Liver (tissue), 9 donors: Measurements from ENCODE around the gene OR8B2. TPM values are rescaled to one million over a fixed set of nuclear protein-coding genes. Genes with fewer than 3 reads are reported as not detected.

Source experiments
- DNase-seq: peaks from one replicate; pipeline ENCODE4 v3.0.0-alpha.2; 2017; ENCODE audit warnings: low spot score
- H3K27ac ChIP-seq, 2 donors: one replicate each; pipeline ENCODE4 v1.7.0; 2013; ENCODE audit warnings: inconsistent platforms in 2 of 2, low read length in 2 of 2, control low read depth in 1 of 2, low read depth in 1 of 2, mild to moderate bottlenecking in 1 of 2
- H3K27me3 ChIP-seq, 4 donors: one replicate each; pipeline versions ENCODE4 v1.6.1 to v1.7.0; 2013; ENCODE audit warnings: low read length in 3 of 4, inconsistent platforms in 1 of 4, mild to moderate bottlenecking in 1 of 4, moderate library complexity in 1 of 4; ENCODE audit not compliant: control insufficient read depth in 4 of 4, insufficient read depth in 4 of 4
- H3K36me3 ChIP-seq, 4 donors: one replicate each; pipeline versions ENCODE4 v1.6.1 to v1.7.0; 2013; ENCODE audit warnings: low read length in 3 of 4, mild to moderate bottlenecking in 3 of 4, low read depth in 1 of 4, moderate library complexity in 1 of 4; ENCODE audit not compliant: control insufficient read depth in 4 of 4, insufficient read depth in 3 of 4
- H3K4me1 ChIP-seq, 4 donors: one replicate each; pipeline versions ENCODE4 v1.6.1 to v1.7.0; 2013; ENCODE audit warnings: low read length in 3 of 4, mild to moderate bottlenecking in 3 of 4, moderate library complexity in 1 of 4; ENCODE audit not compliant: control insufficient read depth in 4 of 4, insufficient read depth in 4 of 4
- H3K4me3 ChIP-seq, 3 donors: one replicate each; pipeline versions ENCODE4 v1.6.1 to v1.7.0; 2013; ENCODE audit warnings: low read length in 3 of 3, control low read depth in 1 of 3, low read depth in 1 of 3, mild to moderate bottlenecking in 1 of 3
- H3K9ac ChIP-seq, 2 donors: one replicate each; pipeline ENCODE4 v1.7.0; 2013; ENCODE audit warnings: low read length in 2 of 2, mild to moderate bottlenecking in 2 of 2, moderate library complexity in 2 of 2, control low read depth in 1 of 2, low read depth in 1 of 2
- H3K9me3 ChIP-seq, 4 donors: one replicate each; pipeline versions ENCODE4 v1.6.1 to v1.7.0; 2013; ENCODE audit warnings: low read length in 3 of 4; ENCODE audit not compliant: control insufficient read depth in 4 of 4
- EGR1 ChIP-seq, 2 donors: IDR thresholded peaks; 2 replicates each; pipeline ENCODE4 v1.6.1; 2016 to 2018; ENCODE audit warnings: antibody characterized with exemption in 2 of 2, low read depth in 2 of 2
- FOXA1 ChIP-seq: IDR thresholded peaks from 2 replicates; pipeline ENCODE4 v1.6.1; 2016; ENCODE audit warnings: antibody characterized with exemption
- FOXA2 ChIP-seq: IDR thresholded peaks from 2 replicates; pipeline ENCODE4 v1.6.1; 2016; ENCODE audit warnings: antibody characterized with exemption
- GABPA ChIP-seq, 2 donors: IDR thresholded peaks in 1 of 2; conservative IDR thresholded peaks in 1 of 2; 2 replicates each; pipeline ENCODE4 v1.6.1; 2016; ENCODE audit warnings: antibody characterized with exemption in 2 of 2, mild to moderate bottlenecking in 1 of 2, moderate library complexity in 1 of 2
- HNF4A ChIP-seq, 2 donors: conservative IDR thresholded peaks; 2 replicates each; pipeline ENCODE4 v1.6.1; 2016; ENCODE audit warnings: antibody characterized with exemption in 2 of 2, mild to moderate bottlenecking in 2 of 2
- HNF4G ChIP-seq: IDR thresholded peaks from 2 replicates; pipeline ENCODE4 v1.6.1; 2016; ENCODE audit warnings: antibody characterized with exemption
- JUND ChIP-seq, 2 donors: IDR thresholded peaks; 2 replicates each; pipeline ENCODE4 v1.6.1; 2016; ENCODE audit warnings: antibody characterized with exemption in 2 of 2
- NR2F2 ChIP-seq: IDR thresholded peaks from 2 replicates; pipeline ENCODE4 v1.6.1; 2016; ENCODE audit warnings: antibody characterized with exemption
- RAD21 ChIP-seq, 2 donors: IDR thresholded peaks; 2 replicates each; pipeline ENCODE4 v1.6.1; 2016; ENCODE audit warnings: antibody characterized with exemption in 2 of 2, mild to moderate bottlenecking in 2 of 2
- SP1 ChIP-seq: IDR thresholded peaks from 2 replicates; pipeline ENCODE4 v1.6.1; 2018; ENCODE audit warnings: antibody characterized with exemption, mild to moderate bottlenecking
- TAF1 ChIP-seq: conservative IDR thresholded peaks from 2 replicates; pipeline ENCODE4 v1.6.1; 2016; ENCODE audit warnings: antibody characterized with exemption, mild to moderate bottlenecking
- YY1 ChIP-seq: IDR thresholded peaks from 2 replicates; pipeline ENCODE4 v1.6.1; 2016; ENCODE audit warnings: antibody characterized with exemption, mild to moderate bottlenecking
- WGBS: extraction: QIAGEN DNeasy Blood & Tissue Kit; methylation state at CpG from one replicate; pipeline ENCODE4 v1.1.7; 2013; 5-methylcytosine and 5-hydroxymethylcytosine counted together
- polyA plus RNA-seq, 2 donors: library from polyadenylated mRNA; stranded (reverse) in 1 of 2; unstranded in 1 of 2; fragments of 200-250 nt in 1 of 2; fragments of >200 nt in 1 of 2; fragmentation: Nextera tagmentation in 1 of 2; extraction: Ambion mirVana in 1 of 2; gene quantifications; one replicate each; pipeline versions ENCODE4 v1.2.1 to v1.2.3, GENCODE V29; 2013 to 2015
- total RNA-seq, 2 donors: library from RNA; depleted of rRNA; stranded (reverse); fragments of >200 nt; gene quantifications; one replicate each; pipeline ENCODE4 v1.2.3, GENCODE V29; 2014
- TF ChIP-seq, protein P1 (sequence below): IDR thresholded peaks from 2 replicates; pipeline ENCODE4 v1.6.1; 2016; ENCODE audit warnings: antibody characterized with exemption
- TF ChIP-seq, protein P2 (sequence below): IDR thresholded peaks from 2 replicates; pipeline ENCODE4 v1.6.1; 2016; ENCODE audit warnings: antibody characterized with exemption
- TF ChIP-seq, protein P3 (sequence below): IDR thresholded peaks from 2 replicates; pipeline ENCODE4 v1.6.1; 2016; ENCODE audit warnings: antibody characterized with exemption
- TF ChIP-seq, protein P4 (sequence below): IDR thresholded peaks from 2 replicates; pipeline ENCODE4 v1.6.1; 2016; ENCODE audit warnings: antibody characterized with exemption, mild to moderate bottlenecking
- donor health status: healthy.
- donor health status: healthy.
- donor health status: healthy.
- donor health status: healthy.
- donor health status: healthy.

Gene OR8B2
- total and polyA plus RNA-seq, 4 donors, result not detected

DNA sequence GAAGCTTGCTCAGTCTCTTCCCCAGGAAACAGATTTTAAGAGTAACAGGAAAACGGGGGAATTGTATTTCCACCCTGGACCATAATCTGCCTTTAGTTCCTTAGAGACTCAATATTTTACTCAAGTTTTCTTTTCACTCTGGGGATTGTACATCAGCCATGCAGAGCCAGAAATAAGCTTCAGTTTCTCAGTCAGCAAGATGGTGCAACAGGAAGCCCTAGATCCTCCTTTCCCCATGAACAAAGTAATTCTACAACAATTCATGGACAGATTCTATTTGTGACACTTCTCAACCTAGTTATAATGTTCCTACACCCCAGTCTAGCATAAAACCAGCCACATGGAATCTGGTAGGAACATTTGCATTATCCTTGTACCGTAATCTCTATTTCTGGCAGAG lies 24.7 kb downstream of the OR8B2 start (continued):
- no peak for TF ChIP-seq FOXA2
- TF ChIP-seq, protein P1, sequence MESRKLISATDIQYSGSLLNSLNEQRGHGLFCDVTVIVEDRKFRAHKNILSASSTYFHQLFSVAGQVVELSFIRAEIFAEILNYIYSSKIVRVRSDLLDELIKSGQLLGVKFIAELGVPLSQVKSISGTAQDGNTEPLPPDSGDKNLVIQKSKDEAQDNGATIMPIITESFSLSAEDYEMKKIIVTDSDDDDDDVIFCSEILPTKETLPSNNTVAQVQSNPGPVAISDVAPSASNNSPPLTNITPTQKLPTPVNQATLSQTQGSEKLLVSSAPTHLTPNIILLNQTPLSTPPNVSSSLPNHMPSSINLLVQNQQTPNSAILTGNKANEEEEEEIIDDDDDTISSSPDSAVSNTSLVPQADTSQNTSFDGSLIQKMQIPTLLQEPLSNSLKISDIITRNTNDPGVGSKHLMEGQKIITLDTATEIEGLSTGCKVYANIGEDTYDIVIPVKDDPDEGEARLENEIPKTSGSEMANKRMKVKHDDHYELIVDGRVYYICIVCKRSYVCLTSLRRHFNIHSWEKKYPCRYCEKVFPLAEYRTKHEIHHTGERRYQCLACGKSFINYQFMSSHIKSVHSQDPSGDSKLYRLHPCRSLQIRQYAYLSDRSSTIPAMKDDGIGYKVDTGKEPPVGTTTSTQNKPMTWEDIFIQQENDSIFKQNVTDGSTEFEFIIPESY, result no peak
- TF ChIP-seq HNF4A (conservative IDR thresholded peaks at IDR 0.05), result no peak
- TF ChIP-seq JUND (IDR thresholded peaks at IDR 0.05), result no peak
- TF ChIP-seq HNF4G, result no peak
- TF ChIP-seq EGR1 (IDR thresholded peaks at IDR 0.05; ENCODE audit: low read depth in 2 of 2), result no peak
- no peak for TF ChIP-seq YY1
- TF ChIP-seq RAD21 (IDR thresholded peaks at IDR 0.05), result no peak

DNA sequence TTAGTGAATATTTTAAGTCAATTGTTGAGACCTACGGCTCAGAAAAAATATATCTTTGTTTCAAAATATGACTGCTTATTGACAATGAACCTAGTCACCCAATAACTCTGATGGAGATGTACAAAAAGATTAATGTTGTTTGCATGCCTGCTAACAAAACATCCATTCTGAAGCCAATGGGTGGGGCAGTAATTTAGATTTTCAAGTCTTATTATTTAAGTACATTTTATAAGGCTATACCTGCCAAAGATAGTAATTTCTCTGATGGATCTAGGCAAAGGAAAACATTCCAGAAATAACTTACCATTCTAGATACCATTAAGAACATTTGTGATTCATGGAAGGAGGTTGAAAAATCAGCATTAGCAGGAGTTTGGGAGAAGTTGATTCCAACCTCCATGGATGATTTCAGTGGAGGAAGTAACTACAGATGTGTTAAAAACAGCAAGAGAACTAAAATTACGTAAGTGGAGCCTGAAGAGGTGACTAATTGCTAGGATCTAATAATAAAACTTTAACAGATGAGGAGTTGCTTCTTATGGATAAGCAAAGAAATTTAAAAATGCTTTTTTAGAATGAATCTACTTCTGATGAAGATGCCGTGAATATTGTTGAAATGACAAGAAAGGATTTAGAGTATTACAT lies 37.9 kb downstream of the OR8B2 start:
- DNase-seq, result no peak
- Histone ChIP-seq H3K9ac (no peak overlapping the region), H3K27me3 (no peaks in the 10 kb centered on the region), H3K36me3 (no peaks in the 10 kb centered on the region), H3K27ac (no peak overlapping the region), H3K4me3 (no peak overlapping the region), H3K4me1 (no peaks in the 10 kb centered on the region), H3K9me3 (peaks cover 0 to 5% (median under 1%) of the 10 kb centered on the region in 4 donors)
- TF ChIP-seq, protein P2, sequence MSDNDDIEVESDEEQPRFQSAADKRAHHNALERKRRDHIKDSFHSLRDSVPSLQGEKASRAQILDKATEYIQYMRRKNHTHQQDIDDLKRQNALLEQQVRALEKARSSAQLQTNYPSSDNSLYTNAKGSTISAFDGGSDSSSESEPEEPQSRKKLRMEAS, result no peak
- TF ChIP-seq FOXA2, result no peak
- TF ChIP-seq, protein P3, sequence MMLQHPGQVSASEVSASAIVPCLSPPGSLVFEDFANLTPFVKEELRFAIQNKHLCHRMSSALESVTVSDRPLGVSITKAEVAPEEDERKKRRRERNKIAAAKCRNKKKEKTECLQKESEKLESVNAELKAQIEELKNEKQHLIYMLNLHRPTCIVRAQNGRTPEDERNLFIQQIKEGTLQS, result no peak
- TF ChIP-seq HNF4A (conservative IDR thresholded peaks at IDR 0.05), result no peak
- no peak for TF ChIP-seq EGR1 (IDR thresholded peaks at IDR 0.05; ENCODE audit: low read depth in 2 of 2)
- no peak for TF ChIP-seq TAF1
- TF ChIP-seq SP1, result no peak
- no peak for TF ChIP-seq HNF4G
- TF ChIP-seq, protein P1, result no peak
- TF ChIP-seq RAD21 (IDR thresholded peaks at IDR 0.05), result no peak
- no peak for TF ChIP-seq GABPA (IDR thresholded peaks at IDR 0.05 in 1 of 2, conservative IDR thresholded peaks at IDR 0.05 in 1 of 2)
- TF ChIP-seq, protein P4, sequence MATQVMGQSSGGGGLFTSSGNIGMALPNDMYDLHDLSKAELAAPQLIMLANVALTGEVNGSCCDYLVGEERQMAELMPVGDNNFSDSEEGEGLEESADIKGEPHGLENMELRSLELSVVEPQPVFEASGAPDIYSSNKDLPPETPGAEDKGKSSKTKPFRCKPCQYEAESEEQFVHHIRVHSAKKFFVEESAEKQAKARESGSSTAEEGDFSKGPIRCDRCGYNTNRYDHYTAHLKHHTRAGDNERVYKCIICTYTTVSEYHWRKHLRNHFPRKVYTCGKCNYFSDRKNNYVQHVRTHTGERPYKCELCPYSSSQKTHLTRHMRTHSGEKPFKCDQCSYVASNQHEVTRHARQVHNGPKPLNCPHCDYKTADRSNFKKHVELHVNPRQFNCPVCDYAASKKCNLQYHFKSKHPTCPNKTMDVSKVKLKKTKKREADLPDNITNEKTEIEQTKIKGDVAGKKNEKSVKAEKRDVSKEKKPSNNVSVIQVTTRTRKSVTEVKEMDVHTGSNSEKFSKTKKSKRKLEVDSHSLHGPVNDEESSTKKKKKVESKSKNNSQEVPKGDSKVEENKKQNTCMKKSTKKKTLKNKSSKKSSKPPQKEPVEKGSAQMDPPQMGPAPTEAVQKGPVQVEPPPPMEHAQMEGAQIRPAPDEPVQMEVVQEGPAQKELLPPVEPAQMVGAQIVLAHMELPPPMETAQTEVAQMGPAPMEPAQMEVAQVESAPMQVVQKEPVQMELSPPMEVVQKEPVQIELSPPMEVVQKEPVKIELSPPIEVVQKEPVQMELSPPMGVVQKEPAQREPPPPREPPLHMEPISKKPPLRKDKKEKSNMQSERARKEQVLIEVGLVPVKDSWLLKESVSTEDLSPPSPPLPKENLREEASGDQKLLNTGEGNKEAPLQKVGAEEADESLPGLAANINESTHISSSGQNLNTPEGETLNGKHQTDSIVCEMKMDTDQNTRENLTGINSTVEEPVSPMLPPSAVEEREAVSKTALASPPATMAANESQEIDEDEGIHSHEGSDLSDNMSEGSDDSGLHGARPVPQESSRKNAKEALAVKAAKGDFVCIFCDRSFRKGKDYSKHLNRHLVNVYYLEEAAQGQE, result no peak
- no peak for TF ChIP-seq JUND (IDR thresholded peaks at IDR 0.05)
- no peak for TF ChIP-seq FOXA1
- TF ChIP-seq NR2F2, result no peak
- 40% methylated on average over 3 of the region's 3 CpGs for WGBS
